Stromal cell of bone marrow (primary cell): Measurements from ENCODE around the gene PCDH9.

ENCODE experiments used
- DNase-seq: peaks from one replicate; pipeline ENCODE4 v3.0.0-alpha.2; 2012; ENCODE audit warnings: low read depth

Gene PCDH9

DNA sequence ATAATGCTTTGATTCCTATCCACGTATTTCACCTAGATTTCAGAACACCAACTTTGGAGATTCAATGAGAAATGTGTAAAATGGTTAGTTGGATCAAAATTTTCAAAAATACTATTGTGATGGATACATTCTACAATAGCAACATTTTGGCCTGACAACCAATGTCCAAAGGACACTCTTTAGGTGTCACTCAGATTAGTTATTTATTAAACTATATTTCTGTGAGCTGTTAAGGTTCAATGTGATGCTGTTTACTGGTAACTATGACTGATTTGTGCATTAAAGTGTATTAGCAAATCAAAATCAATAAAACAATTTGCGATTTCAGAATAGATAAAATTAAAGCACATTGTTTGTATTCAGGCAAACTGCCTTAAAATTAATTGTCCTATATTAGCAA lies 149.8 kb downstream of the PCDH9 start:
- no peak for DNase-seq

DNA sequence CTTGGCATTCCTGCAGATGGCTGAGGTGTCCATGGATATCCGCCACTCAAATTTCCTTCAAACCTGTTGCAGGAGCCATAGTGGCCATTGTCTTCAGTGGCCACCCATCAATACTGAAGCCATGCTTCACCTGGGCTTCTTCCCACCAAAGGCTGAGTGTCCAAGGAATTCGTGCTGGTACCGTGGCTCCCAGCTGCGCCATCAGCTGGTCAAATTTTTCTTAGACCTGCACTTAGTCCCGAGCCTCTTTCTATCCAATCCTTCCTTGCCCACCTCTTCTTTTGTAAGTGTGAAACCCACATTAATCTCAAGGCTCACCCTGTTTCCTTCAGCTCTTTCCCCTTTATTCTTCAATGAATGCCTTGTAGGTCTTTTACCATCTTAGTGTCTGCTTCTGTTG lies 152.1 kb downstream of the PCDH9 start:
- no peak for DNase-seq

DNA sequence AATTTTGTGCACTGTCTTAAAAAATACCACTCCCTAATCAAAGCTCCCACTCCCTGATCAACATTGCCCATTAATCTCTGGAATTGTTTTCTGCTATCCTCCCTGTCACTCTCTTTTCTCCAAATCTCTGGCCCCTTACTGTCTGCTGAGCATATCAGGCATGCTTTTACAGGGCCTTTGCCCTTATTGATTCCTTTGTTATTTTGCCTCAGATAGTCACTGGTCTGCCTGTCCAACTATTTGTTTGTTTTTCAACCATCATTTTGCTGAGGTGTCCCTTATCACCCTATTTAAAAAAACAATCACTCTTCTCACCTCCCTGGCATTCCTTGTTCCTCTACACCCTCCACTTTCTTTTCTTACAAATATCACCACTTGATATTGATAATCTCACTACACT lies 153.0 kb downstream of the PCDH9 start:
- no peak for DNase-seq

DNA sequence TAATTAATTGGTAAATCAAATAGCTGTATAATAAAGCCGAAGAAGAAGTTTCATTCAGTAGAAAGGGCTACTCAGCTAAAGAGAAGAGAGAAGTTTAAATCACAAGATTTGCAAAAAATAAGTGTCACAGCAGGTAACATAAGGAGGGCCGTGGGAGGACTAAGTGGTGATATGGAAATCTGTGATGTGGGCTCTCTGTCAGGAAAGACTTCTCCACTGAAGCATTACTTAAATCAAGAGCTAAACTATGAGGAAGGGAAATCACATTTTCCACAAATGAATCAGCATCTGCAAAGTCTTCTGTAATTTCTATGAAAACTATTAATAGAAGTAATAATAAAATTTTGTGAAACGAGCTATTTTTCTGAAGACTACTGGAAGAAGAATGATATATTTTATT lies 153.8 kb downstream of the PCDH9 start:
- no peak for DNase-seq

DNA sequence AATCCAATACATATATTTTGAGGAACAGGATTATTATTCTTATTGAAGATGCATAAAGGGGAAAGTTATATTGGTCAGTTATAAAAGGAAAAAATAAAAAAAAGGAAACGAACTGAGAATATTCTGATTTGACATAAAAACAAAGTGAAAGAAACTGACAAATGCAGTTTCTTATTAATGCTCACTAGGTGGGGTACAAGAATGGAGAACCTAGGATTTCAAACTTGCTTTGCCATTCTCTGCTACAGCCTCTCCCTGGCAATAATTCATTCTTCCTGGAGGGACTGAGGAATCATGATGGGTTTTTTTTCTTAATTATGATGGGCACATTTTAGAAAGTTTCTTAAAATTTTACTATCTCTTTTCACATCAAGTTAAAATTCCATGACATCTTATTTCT lies 154.9 kb downstream of the PCDH9 start:
- no peak for DNase-seq

DNA sequence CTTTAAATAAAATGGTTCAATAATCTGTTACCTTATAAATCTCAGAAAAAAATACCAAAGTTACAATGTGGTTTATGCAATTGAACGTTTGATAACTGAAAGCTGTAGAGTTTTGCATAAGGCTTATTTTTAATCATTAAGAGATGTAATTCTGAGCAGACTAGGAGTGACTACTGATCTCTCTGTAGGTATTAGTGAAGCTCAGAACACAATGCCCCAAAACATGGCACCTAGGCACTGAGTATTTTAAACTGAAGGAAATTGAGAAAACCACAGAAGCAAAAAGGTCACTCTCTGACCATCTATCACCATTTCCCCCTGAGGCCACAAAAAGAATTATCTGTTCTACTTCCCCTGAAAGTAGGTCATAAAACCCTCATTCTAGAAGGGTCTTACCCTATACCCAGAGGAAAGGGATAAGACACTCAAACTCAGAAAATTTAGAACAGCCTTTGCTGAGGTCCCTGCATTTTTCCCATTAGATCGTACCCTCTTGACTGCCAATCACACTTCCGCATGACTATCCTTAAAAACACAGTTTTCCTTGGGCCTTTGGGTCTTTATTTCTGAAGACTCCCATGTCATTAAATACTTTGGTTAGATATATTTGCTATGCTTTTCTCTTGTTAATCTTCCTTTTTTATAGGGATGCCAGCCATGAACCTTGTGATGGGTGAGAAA lies 158.1 kb downstream of the PCDH9 start:
- no peak for DNase-seq

DNA sequence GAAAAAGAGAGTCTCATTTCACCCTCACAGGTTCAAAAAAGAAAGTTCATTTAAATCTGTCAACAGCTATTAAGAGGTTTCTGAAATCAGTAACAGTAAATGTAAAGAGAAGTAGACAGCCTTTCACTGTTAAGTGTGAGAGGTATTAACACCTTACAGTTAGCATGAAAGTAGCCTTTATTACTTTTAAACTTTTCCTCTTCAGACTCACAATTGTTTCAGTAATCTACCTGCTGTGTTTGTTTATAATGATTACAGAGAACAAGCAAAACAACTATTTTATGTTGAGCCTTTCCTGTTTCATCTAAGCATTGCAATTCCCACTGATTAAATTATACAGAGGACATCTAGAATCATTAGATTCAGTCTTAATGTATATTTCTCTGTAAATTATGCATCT lies 159.8 kb downstream of the PCDH9 start:
- DNase-seq = no peak

DNA sequence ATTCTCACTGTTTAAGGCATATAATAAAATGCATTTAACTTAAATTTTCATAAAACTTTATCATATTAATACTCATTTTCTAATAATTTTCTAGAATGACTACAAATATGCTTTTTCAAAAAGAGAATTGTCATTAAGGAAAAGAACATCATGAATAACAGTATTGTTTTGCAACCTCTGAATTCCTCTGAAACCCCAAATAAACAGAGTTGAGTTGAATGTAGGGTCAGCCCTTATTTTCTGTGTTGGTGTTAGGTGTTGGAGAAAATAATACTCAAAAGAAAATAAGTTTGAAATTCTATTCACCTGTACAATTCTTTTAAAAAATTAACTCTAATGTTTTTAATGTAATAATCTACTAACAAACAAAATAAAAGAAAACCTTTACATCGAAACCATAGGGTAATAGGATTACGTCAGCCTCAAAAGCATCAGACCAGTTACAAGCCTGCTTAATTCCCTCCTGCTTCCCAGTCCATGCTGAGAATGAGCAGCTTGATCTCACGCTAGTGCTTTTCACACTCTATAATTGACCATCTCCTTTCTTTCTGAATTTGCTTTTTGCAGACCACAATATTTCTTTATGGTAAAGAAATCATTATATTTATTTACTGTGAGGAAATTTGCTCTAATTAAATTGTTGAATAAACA lies 160.9 kb downstream of the PCDH9 start:
- no peak for DNase-seq

DNA sequence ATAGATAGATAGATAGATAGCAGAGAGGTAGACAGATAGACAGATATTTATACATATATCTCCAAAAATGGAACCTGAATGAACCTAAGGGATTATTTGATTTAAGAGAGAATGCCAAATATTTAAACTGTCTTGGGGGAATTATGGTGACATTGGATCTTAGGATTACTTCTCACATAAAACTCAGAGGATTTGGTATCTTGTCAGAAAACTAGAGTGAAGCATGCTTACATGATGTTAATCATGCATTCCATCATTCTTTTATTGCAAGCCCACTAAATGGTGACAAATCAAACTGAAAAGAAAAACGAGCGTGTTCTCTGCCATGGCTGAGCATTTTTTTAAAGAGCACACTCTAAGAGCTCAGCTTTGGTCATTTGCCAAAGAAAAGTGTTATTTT lies 165.2 kb downstream of the PCDH9 start:
- no peak for DNase-seq

DNA sequence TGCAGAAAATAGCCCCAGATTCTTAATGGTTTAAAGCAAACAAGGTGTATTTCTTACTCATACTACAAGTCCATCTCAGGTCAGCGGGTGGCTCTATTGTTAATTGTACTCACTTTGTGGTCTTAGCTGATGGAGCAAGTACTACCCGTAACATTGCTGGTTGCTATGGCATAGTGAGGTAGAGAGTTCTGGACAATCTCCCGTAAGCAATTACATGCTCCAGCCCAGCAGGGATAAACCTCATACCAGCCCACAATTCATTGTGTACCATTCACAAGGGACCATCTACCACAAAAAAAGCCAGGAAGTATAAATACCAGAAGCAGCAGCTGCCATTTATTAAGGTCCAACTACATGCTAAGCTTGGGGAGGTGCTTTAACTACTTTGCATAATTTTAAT lies 167.1 kb downstream of the PCDH9 start:
- no peak for DNase-seq

DNA sequence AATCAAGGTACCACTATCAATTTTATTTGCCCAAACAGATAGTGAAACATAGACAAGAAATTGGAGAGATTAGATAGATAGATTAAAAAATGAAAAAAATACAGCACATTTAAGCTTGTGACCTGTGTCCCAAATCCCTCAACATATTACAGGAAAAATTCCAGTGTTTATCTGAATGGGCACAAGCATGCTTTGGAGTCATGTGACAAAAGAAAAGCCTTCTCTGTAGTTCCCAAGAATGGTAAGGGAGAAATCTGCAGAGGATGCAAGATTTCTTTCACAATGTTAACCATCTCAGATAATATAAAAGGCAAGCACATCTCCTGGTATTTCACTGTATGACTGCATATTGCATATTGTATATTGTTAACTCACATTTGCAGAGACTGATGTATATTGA lies 168.0 kb downstream of the PCDH9 start:
- DNase-seq = no peak

DNA sequence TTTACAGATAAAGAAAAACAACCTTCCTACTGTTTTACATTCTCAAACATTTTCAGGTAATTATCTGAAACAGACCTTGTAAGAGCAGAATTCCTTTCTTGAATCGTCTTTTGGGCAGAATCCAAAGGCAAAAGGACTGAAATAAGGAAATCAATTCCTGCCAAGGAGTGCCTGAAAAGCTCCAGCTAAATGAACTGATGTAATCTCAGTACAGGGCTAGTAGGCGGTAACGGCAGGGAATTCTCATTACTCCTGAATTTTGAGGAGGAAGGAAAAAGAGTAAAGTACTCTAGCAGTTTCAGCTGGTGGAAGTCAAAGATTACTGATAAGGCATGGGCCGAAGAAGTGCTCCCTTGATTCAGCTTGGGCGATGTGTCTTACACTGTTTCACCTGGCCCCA lies 168.4 kb downstream of the PCDH9 start:
- DNase-seq = no peak

DNA sequence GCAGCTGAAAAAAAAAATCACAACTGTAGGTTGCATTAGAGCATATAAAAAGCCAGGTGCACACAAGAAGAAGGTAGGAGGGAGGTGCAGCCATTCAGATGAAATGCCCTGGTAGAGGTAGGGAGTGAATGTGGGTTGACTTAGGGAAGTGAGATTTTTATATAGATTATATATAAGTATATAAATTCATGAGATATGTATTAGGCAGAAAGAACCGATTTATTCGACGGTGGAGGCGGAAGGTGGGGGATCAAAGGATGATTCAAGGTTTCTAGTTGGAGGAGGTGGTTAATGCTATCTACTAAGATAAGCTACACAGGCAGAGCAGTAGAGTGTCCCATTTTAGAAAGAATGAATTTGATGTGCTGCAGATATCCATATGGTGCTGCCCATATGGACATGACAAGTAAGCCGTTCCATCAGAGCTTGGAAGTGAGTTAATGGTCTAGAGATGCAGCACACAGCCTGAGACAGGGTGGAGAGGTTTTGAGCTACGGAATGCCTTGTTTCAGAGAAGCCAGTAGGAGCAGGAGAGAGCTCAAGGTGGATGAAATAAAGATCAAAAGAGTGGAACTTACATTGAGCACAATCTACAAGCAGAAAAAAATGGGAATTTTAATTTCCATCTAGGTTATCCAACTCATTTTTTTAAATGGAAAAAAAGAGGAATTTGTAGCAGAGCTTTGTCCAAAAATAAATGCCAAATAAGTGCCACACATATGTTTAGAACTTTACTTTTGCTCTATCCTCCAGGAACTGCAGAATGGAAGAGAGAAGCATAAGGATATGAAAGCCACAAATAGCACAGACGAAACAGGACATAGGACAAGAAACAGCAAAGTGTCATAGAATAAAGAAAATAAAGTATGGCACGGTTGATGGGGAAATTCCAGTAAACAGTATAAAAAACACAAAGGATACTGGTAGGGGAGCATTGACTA lies 177.3 kb downstream of the PCDH9 start:
- no peak for DNase-seq

DNA sequence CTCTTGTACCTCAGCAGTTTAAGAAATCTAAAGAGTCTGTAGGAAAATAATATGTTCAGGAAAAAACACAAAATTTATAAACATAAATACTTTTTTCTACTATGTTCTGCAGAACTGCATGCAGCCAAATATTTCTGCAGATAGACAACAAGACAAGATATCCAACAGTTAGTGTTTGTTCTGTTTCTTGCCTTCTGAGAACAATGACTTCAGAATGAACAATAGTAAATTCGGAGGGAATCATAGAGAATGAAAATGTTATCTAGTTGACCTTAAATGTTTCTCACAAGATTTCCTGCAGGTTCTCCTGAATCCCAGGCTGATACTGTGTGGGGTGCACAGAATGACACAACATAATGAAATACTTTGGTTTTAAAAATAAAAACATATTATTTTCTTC lies 180.4 kb downstream of the PCDH9 start:
- no peak for DNase-seq

DNA sequence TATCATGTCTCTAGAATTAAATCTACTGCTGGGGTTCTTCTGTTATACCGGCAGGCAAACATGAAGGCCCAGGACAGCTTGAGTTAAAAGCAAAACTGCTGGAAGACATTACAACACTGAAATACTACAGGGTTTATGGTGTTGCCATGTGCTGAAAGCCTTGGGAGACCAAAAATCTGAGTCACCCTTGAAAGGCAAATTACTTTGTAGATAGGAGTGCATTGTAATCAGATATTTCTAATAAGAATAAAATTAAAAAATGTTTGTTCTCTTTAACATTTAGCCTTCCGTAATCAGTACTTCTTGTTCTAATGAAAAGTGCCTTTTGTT lies 181.3 kb downstream of the PCDH9 start:
- peak; percentile 57 for DNase-seq

DNA sequence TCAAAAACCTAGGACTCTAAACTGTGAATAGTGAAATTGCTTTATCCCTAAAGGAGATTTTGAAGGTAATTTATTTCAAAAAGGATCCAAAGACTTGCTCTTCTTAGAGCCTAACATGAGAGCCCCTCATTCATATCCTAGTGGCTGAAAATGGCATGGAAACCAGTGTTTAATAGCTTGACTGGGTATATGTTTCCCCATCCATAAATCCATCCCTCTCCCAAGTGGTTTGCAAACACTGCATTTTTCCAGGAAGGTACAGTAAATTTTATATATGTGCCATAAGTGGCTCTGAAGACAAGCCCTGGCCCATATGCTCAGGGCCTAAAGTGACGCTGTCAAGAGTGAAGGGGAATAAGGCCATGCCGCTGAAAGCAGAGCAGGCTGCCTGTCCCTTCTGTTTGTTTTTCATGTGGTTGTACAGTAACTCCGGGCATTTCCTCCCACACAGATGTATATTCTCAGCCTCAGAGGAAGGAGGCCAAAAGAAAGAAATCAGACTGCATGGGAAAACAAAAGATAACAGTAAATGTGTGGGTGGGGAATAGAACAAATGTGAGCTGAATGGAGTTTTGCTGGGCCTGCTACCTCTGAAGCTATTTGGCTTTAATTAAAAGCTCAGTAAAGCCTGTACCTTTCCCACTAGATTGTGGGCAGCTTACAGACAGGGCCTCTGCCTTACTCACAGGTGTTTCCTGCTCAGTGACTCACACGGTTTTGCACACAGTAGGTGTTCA lies 181.9 kb downstream of the PCDH9 start:
- no peak for DNase-seq

DNA sequence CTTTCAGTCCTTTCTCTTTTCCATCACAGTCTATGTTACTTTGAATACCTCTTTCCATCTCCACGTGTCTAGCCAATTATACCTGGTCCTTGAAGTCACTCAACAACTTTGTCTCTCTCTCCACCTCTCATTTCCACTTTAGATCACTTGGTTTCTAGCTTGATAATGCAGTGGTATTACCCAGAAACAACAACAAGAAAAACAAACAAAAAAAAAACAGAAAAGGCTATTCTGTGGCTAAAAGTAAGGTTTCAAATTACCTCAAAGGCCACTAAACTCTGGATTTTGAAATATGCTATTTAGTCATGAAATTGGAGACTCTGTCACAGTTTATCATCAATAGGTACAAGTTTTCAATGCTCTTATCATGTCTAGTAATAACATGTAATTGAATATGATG lies 184.8 kb downstream of the PCDH9 start:
- no peak for DNase-seq

DNA sequence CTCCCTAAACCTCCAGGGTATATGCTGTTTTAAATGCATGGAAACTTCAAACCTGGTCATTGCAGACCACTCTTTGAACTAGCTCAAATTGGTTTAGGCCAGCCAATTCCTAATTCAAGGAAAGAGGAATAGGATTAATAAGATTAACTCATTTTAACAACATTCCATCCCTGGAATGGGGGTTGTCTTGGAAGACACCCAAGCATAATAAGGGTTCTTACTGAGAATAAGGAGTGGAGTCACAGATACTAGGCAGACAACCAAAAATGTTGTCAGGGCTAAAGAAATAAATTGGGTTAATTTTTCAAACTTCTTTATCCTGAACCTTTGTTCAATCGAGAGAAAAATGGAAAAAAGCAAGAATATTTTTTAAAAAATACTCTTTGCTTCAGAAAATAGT lies 186.2 kb downstream of the PCDH9 start:
- no peak for DNase-seq

DNA sequence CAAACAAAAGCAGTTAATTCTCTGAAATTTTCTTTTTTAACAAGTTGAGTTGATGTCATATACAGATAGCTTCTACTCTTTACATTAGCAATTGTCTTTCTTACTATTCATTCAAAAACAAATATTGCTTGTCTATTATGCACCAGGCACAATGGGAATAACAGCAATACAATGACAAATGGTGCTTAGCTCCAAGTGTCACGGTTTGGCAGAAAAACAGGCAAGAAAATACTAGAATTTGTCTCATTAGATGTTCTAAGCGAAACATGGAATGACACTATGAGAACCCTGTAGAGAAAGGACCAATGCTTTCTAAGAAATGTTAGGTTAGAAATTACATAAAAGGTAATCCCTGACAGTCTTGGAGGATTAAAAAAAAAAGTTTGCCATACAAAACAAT lies 187.6 kb downstream of the PCDH9 start:
- DNase-seq = no peak

DNA sequence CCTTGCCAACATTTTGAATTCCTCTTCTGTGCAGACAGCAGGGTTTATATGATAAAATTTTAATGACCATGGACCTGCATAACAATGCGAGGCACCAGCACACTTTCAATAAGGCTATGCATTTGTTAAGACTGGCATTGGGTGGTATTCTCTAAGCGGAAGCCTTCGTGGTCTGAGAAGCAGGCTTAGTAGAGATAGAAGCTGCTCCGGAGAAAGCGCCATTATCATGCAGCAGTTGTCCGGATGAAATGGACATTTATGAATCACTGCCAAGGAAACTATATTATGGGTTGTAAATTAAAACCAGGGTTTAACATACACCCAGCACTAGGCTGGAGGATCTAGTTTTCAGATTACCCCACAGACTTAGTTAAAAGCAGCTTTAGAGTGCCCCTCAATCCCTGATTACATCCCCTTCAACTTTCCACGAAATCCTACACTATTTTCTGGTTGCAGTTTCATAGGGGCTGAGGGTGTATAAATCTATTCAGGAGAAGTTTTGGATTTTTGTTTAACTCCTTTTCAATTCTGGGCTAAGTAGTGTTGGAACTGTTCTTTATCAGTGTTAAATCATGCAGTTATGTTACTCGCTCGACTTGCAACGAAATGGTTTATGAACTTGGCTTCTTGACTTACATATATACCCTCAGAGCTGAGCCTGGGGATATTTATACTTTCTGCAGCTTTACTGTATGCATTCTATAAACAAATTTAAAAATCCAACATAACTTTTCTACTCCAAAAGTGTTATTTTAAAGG lies 193.3 kb downstream of the PCDH9 start:
- DNase-seq = no peak

DNA sequence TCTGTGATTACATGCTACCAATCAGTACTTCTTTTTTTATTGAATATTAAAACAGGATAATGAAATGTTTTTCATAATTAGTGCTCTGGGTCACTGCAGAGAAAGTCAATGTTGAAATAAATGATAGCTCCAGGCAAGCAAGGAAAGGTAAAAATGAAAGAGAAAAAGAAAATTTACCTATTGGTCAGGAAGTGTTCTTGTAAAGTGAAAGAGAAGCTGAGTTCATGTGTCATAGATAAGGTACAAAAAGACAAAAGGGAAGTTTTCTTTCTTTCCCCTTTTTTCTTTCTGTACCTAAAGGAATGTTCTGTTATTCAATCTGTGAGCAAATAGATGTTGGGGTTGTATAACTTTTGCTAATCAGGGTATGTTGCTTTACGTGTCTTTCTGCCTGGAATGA lies 197.0 kb downstream of the PCDH9 start:
- no peak for DNase-seq
